GM23338 (cell line): Measurements from ENCODE around the gene AXIN1. TPM values are rescaled to one million over a fixed set of nuclear protein-coding genes. Genes with fewer than 3 reads are reported as not detected.
"Not testable (repeated sequence)": the region's sequence is repeated elsewhere in the genome, so short reads cannot be mapped to it uniquely, and the experiment has no call there.

ENCODE experiments used
- ATAC-seq: fragments of 200-7000 bp; cut with Tn5 transposase; 3 replicates; pipeline ENCODE4 v1.9.1; 2020
- DNase-seq: peaks from one replicate; pipeline ENCODE4 v3.0.0-alpha.2; 2015; ENCODE audit warnings: low spot score
- H2AFZ ChIP-seq: fragments of 200-600 bp; sonication (generic); 2 replicates; pipeline ENCODE4 v1.8.0; 2016; ENCODE audit warnings: antibody characterized with exemption, mild to moderate bottlenecking, moderate library complexity
- H3F3A ChIP-seq: fragments of 200-600 bp; sonication (generic); replicated peaks from 2 replicates; pipeline ENCODE4 v1.8.0; 2017; ENCODE audit warnings: antibody characterized with exemption, mixed run types, low read depth
- H3K27ac ChIP-seq: fragments of 200-600 bp; sonication (generic); 2 replicates; pipeline ENCODE4 v1.6.1; 2016; ENCODE audit warnings: low read depth
- H3K27me3 ChIP-seq: fragments of 200-600 bp; sonication (generic); 2 replicates; pipeline ENCODE4 v1.8.0; 2016; ENCODE audit warnings: mild to moderate bottlenecking, mixed run types, moderate library complexity; ENCODE audit not compliant: insufficient read depth
- H3K36me3 ChIP-seq: fragments of 200-600 bp; sonication (generic); 2 replicates; pipeline ENCODE4 v1.8.0; 2016; ENCODE audit warnings: mild to moderate bottlenecking; ENCODE audit not compliant: insufficient read depth
- H3K4me1 ChIP-seq: fragments of 200-600 bp; sonication (generic); 2 replicates; pipeline ENCODE4 v1.8.0; 2016; ENCODE audit warnings: mild to moderate bottlenecking, moderate library complexity; ENCODE audit not compliant: insufficient read depth
- H3K4me2 ChIP-seq: fragments of 200-600 bp; sonication (generic); 2 replicates; pipeline ENCODE4 v1.7.1; 2017; ENCODE audit warnings: mixed run types
- H3K4me3 ChIP-seq: fragments of 200-600 bp; sonication (generic); 2 replicates; pipeline ENCODE4 v1.6.1; 2016; ENCODE audit warnings: mixed run types
- H3K79me2 ChIP-seq: fragments of 200-600 bp; sonication (generic); replicated peaks from 2 replicates; pipeline ENCODE4 v1.8.0; 2017; ENCODE audit warnings: mild to moderate bottlenecking; ENCODE audit not compliant: insufficient read depth
- H3K9me2 ChIP-seq: fragments of 200-600 bp; sonication (generic); 2 replicates; pipeline ENCODE4 v1.8.0; 2017; ENCODE audit not compliant: insufficient read depth
- H4K20me1 ChIP-seq: fragments of 200-600 bp; sonication (generic); replicated peaks from 2 replicates; pipeline ENCODE4 v1.8.0; 2017; ENCODE audit warnings: mild to moderate bottlenecking; ENCODE audit not compliant: insufficient read depth
- H3K27ac Mint-ChIP-seq: 2 replicates; pipeline ENCODE4 v1.8.0; 2020; ENCODE audit warnings: inconsistent platforms, mild to moderate bottlenecking, moderate library complexity, mixed read lengths
- H3K27me3 Mint-ChIP-seq: 3 replicates; pipeline ENCODE4 v1.8.0; 2022; ENCODE audit warnings: low read depth, mild to moderate bottlenecking, moderate library complexity, mixed read lengths, inconsistent platforms; ENCODE audit not compliant: insufficient read depth, poor library complexity
- H3K36me3 Mint-ChIP-seq: 3 replicates; pipeline ENCODE4 v1.8.0; 2021; ENCODE audit warnings: low read depth, mild to moderate bottlenecking, inconsistent platforms, moderate library complexity, mixed read lengths
- H3K4me1 Mint-ChIP-seq: 3 replicates; pipeline ENCODE4 v1.8.0; 2020; ENCODE audit warnings: mild to moderate bottlenecking, inconsistent platforms, mixed read lengths
- H3K4me3 Mint-ChIP-seq: 3 replicates; pipeline ENCODE4 v1.8.0; 2021; ENCODE audit warnings: moderate library complexity, mild to moderate bottlenecking, inconsistent platforms, mixed read lengths
- H3K9me3 Mint-ChIP-seq: 3 replicates; pipeline ENCODE4 v1.8.0; 2020; ENCODE audit warnings: moderate library complexity, mild to moderate bottlenecking, inconsistent platforms, mixed read lengths
- CREB1 ChIP-seq: fragments of 250-450 bp; sonication (Bioruptor Pico); IDR thresholded peaks from 2 replicates; pipeline ENCODE4 v1.5.0; 2020; ENCODE audit warnings: low read depth, mild to moderate bottlenecking, moderate library complexity
- ETS1 ChIP-seq: IDR thresholded peaks from 2 replicates; pipeline ENCODE4 v1.6.1; 2016; ENCODE audit warnings: antibody characterized with exemption
- EZH2 ChIP-seq: fragments of 200-600 bp; sonication (generic); IDR thresholded peaks from one replicate; pipeline ENCODE4 v1.8.0; 2017; ENCODE audit warnings: antibody characterized with exemption, mild to moderate bottlenecking, low read depth; ENCODE audit not compliant: unreplicated experiment
- EZH2phosphoT487 ChIP-seq: fragments of 200-600 bp; sonication (generic); IDR thresholded peaks from one replicate; pipeline ENCODE4 v1.8.1; 2018; ENCODE audit warnings: antibody characterized with exemption; ENCODE audit not compliant: unreplicated experiment
- JUNB ChIP-seq: IDR thresholded peaks from one replicate; pipeline ENCODE4 v1.6.1; 2016; ENCODE audit warnings: antibody characterized with exemption; ENCODE audit not compliant: unreplicated experiment
- NANOG ChIP-seq: IDR thresholded peaks from 2 replicates; pipeline ENCODE4 v1.6.1; 2016; ENCODE audit warnings: antibody characterized with exemption, borderline replicate concordance
- ZNF331 ChIP-seq: fragments of 250-450 bp; sonication (Bioruptor Pico); IDR thresholded peaks from 2 replicates; pipeline ENCODE4 v1.5.0; 2020; ENCODE audit warnings: low read depth, mild to moderate bottlenecking, moderate library complexity
- polyA plus RNA-seq: library from polyadenylated mRNA; unstranded; fragments of >200 nt; fragmentation: Nextera tagmentation; extraction: Ambion mirVana; gene quantifications from 2 replicates; pipeline ENCODE4 v1.2.1, GENCODE V29; 2016
- total RNA-seq: library from RNA; depleted of rRNA; stranded (reverse); fragments of >200 nt; shearing (Covaris generic); gene quantifications from 2 replicates; pipeline ENCODE4 v1.2.3, GENCODE V29; 2014

The AXIN1 gene
- total and polyA plus RNA-seq, 2 experiments from 2014 or later = 14.3 to 54.5 TPM

GRCh38 chr16:331181-331814, 21.2 kb downstream of the AXIN1 start:
- H3K4me2 ChIP-seq, H3K4me3 Mint-ChIP-seq, H3K4me1 ChIP-seq, DNase-seq, H3K36me3 ChIP-seq, H3K4me3 ChIP-seq, H3K27me3 ChIP-seq, ATAC-seq, H3K9me2 ChIP-seq, H3K27ac Mint-ChIP-seq, H2AFZ ChIP-seq, H3K9me3 Mint-ChIP-seq, H3F3A ChIP-seq, H3K36me3 Mint-ChIP-seq: not testable (repeated sequence)
- peaks cover 13% of the 10 kb centered on the region for H3K27me3 Mint-ChIP-seq
- Histone ChIP-seq H3K27ac (peak overlapping the region; percentile 57; the same call in 1 of the 2 replicates), H4K20me1 (peaks cover 40% of the 10 kb centered on the region), H3K79me2 (peaks cover 100% of the 10 kb centered on the region)
- H3K4me1 Mint-ChIP-seq = peaks cover 14% of the 10 kb centered on the region

GRCh38 chr16:330741-331140, 21.8 kb downstream of the AXIN1 start:
- Histone ChIP-seq H3K27me3 (no peaks in the 10 kb centered on the region), H3K4me1 (peaks cover 4% of the 10 kb centered on the region; the same call in 1 of the 2 replicates), H3K4me3 (no peak overlapping the region), H3K79me2 (peaks cover 99% of the 10 kb centered on the region), H3K36me3 (no peaks in the 10 kb centered on the region), H3K9me2 (no peaks in the 10 kb centered on the region), H3K4me2 (no peak overlapping the region), H4K20me1 (peaks cover 38% of the 10 kb centered on the region), H2AFZ (no peak overlapping the region), H3F3A (0 out of 2 replicates have a peak, but pooled peaks cover 2% of the 10 kb centered on the region), H3K27ac (peak overlapping the region; percentile 57; the same call in 1 of the 2 replicates)
- ATAC-seq (no peak; the same call in 1 of the 3 replicates), DNase-seq (no peak)
- TF ChIP-seq ETS1 = no peak
- no peak for TF ChIP-seq ZNF331 (CRISPR knock-in tag)
- Mint-ChIP-seq H3K27ac (peak overlapping the region; percentile 52; the same call in 1 of the 2 replicates), H3K4me1 (peaks cover 15% of the 10 kb centered on the region), H3K4me3 (no peak overlapping the region), H3K27me3 (peaks cover 13% of the 10 kb centered on the region), H3K36me3 (peaks cover 5% of the 10 kb centered on the region; the same call in 1 of the 3 replicates), H3K9me3 (peaks cover 4% of the 10 kb centered on the region; the same call in 1 of the 3 replicates)

DNA sequence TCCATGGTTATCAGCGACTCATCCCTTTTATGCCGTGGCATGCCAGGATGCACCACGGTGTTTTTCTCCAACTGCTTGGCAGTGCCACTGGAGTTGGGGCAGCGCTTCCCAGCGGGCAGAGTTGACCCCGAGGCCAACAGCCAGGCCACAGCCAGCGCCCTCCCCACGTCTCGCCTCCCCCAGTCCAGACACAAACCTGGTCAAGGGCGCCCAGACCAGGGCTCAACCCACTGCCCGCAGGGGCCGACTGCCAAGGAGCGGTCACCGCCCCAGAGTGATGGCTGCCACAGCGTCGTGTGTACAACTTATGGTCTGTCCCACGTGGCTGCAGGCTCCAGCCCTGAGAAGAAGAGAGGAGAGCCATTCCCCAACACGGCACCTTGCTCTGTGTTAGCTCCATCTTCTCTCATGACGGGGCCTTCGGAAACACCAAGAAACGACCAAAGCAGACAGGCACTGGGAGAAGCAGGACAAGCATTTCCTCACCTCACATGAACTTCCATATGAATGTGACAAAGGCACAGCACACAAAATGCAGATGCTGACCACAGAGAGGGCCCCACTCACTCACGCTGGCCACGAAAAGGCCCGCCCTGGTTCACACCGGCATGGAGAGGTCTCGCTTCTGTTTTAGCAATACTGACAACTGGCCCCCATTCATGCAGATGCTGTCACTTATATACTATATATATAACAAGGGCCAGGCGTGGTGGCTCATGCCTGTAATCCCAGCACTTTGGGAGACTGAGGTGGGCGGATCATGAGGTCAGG, 27.0 kb downstream of the AXIN1 start:
- Histone ChIP-seq H3K9me2 (no peaks in the 10 kb centered on the region), H3K4me1 (peaks cover 4% of the 10 kb centered on the region; the same call in 1 of the 2 replicates), H3K27me3 (no peaks in the 10 kb centered on the region), H3K4me2 (no peak overlapping the region; the same call in 1 of the 2 replicates), H2AFZ (no peak overlapping the region), H3K27ac (peak overlapping the region; percentile 55; the same call in 1 of the 2 replicates), H3K36me3 (no peaks in the 10 kb centered on the region), H3F3A (0 out of 2 replicates have a peak, but pooled peaks cover 3% of the 10 kb centered on the region), H4K20me1 (peaks cover 27% of the 10 kb centered on the region), H3K79me2 (peaks cover 98% of the 10 kb centered on the region), H3K4me3 (no peak overlapping the region)
- Mint-ChIP-seq H3K4me3 (no peak overlapping the region; the same call in 2 of the 3 replicates), H3K27me3 (peaks cover 5% of the 10 kb centered on the region), H3K4me1 (peaks cover 17% of the 10 kb centered on the region), H3K36me3 (0 out of 3 replicates have a peak, but pooled peaks cover 3% of the 10 kb centered on the region), H3K9me3 (no peaks in the 10 kb centered on the region), H3K27ac (no peak overlapping the region)
- ATAC-seq = no peak
- DNase-seq = no peak
- no peak for TF ChIP-seq CREB1 (CRISPR knock-in tag)
- TF ChIP-seq NANOG = no peak
- TF ChIP-seq EZH2 = no peak
- no peak for TF ChIP-seq EZH2phosphoT487
- TF ChIP-seq ETS1 = no peak
- TF ChIP-seq JUNB = no peak
